ENCODE results near the gene SMYD3.

GRCh38 chr1:246304484-246305259 is 202.4 kb downstream of the SMYD3 start:
- TF ChIP-seq CTCF (tag by site-specific recombination; IDR thresholded peaks at IDR 0.05) (no peak), GLI2 (tag by site-specific recombination; IDR thresholded peaks at IDR 0.05; ENCODE audit: borderline replicate concordance, low read depth) (no peak), PBX3 (CRISPR knock-in tag; IDR thresholded peaks at IDR 0.05) (no peak), ZNF146 (tag by site-specific recombination; IDR thresholded peaks at IDR 0.05) (no peak), ZNF335 (tag by site-specific recombination; conservative IDR thresholded peaks at IDR 0.05) (no peak), ZNF214 (tag by site-specific recombination; IDR thresholded peaks at IDR 0.05; ENCODE audit: borderline replicate concordance) (no peak), ZNF585B (tag by site-specific recombination; IDR thresholded peaks at IDR 0.05) (no peak), SCRT2 (tag by site-specific recombination; IDR thresholded peaks at IDR 0.05) (no peak), ZNF791 (tag by site-specific recombination; IDR thresholded peaks at IDR 0.05) (no peak), ZNF391 (tag by site-specific recombination; IDR thresholded peaks at IDR 0.05; ENCODE audit: borderline replicate concordance, low read depth) (no peak), ZBTB49 (tag by site-specific recombination; IDR thresholded peaks at IDR 0.05; ENCODE audit: low read depth) (no peak), ZFP3 (tag by site-specific recombination; IDR thresholded peaks at IDR 0.05; ENCODE audit: low read depth) (no peak)
